Mesenteric fat pad (tissue), 1 donor: ENCODE data around the gene GNB2. TPM values are rescaled to one million over a fixed set of nuclear protein-coding genes. Genes with fewer than 3 reads are reported as not detected.
A peak's percentile ranks its signal among the peaks of the same experiment; 100 is the strongest.
"Not testable (repeated sequence)": the region's sequence is repeated elsewhere in the genome, so short reads cannot be mapped to it uniquely, and the experiment has no call there.

Experiments used
- DNase-seq: peaks from one replicate; pipeline ENCODE4 v3.0.0-alpha.2; 2020; ENCODE audit warnings: low spot score
- total RNA-seq: library from RNA; stranded (reverse); fragmentation: NEBNext Ultra II Directional; extraction: Animal tissue kit (Norgen Biotek cat#: 25700); gene quantifications from one replicate; pipeline ENCODE4 v1.2.1, GENCODE V29; 2021
- donor health status: DM: yes; HTN: yes; CAD: no.

GNB2 gene
- total RNA-seq, 1 donor from 2014 or later = 243 TPM

GRCh38 chr7:100694098-100694745, 20.7 kb downstream of the GNB2 start, which contains the start of gene GIGYF1:
TSS of gene GIGYF1 (minus strand) at chr7:100694250. CDS start at chr7:100688238, 6,012 bp downstream.
- peak; percentile 91 for DNase-seq

- no peak for DNase-seq
These were observed 22.6 kb downstream of the GNB2 start for GRCh38 chr7:100696123-100696521.

DNA sequence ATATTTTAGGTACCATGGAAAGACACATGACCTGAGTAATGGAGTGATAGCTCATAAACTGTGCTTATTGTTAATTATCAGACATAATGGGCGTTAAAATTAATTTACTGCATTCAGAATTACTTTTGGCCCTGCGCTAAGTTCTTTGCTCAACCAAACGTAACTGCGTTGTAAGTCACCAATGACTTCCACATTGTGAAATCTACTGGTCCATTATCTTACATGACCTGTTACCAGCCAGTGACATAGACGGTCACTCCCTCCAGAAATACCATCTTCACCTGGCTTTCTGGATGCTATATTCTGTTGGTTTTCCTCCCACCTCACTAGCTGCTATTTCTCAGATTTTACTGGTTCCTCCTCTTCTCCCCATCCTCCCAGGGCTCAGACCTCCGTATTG, 25.5 kb downstream of the GNB2 start:
- no peak for DNase-seq

DNA sequence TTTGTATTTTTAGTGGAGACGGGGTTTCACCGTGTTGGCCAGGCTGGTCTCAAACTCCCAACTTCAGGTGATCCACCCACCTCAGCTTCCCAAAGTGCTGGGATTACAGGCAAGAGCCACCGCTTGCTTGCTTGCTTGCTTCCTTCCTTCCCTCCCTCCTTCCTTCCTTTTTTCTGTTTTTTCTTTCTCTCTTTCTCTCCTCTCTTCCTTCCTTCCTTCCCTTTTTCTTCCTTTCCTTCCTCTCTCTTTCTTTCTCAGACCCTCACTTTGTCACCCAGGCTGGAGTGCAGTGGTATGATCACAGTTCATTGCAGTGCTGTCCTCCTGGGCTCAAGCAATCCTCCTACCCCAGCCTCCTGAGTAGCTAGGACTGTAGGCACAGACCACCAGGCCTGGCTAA, 27.5 kb downstream of the GNB2 start:
- DNase-seq = not testable (repeated sequence)

DNA sequence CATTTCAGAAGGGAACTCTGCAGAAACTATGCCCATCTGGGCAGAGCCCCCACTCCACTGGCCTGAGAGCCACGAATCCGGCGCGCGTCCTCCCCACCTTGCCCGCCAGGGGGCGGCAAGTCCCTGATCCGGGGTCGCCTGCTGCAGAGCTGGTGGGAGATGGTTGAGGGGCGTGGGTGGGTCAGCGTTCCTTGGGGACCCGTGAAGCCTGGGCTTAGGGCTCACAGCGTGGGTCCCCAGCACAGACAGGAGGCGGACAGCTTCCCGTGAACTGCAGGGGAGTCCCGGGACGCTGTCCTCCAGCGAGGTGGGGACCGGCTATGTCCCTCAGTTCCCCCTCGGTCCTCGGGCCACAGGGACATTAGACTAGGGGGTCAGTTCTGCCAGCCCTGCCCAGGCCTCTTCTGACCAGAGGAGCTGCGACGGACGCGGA, 31.8 kb downstream of the GNB2 start:
- peak; percentile 94 for DNase-seq

GRCh38 chr7:100705753-100706671, 32.5 kb downstream of the GNB2 start, which contains the start of gene POP7:
TSS of gene POP7 (plus strand) at chr7:100706121. CDS start at chr7:100706831, 710 bp downstream.
- peak; percentile 99 for DNase-seq

DNA sequence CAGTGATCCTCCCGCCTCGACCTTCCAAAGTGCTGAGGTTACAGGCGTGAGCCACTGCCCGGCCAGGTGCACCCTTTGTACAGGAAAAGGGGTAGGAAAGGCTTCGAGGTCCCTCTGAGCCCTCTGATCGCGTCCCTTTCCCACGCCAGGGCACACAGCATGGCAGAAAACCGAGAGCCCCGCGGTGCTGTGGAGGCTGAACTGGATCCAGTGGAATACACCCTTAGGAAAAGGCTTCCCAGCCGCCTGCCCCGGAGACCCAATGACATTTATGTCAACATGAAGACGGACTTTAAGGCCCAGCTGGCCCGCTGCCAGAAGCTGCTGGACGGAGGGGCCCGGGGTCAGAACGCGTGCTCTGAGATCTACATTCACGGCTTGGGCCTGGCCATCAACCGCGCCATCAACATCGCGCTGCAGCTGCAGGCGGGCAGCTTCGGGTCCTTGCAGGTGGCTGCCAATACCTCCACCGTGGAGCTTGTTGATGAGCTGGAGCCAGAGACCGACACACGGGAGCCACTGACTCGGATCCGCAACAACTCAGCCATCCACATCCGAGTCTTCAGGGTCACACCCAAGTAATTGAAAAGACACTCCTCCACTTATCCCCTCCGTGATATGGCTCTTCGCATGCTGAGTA, 33.3 kb downstream of the GNB2 start:
- no peak for DNase-seq

GRCh38 chr7:100708395-100708794, 34.9 kb downstream of the GNB2 start:
- no peak for DNase-seq

DNA sequence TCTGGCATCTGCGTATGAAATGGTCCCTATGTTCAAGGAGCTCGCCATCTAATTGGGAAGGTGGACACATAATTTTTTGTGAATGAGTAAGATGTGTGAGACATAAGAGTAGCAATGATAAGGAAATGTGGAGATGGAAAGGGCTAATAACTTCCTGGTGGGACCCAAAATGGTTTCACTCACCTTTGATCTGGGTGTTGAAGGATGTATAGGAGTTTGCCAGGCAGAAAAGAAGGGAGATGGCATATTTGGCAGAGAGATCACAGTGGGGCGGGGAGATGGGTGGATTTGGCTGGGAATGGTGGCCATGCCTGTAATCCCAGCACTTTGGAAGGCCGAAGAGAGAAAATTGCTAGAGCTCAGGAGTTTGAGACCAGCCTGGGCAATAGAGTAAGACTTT, 36.9 kb downstream of the GNB2 start:
- no peak for DNase-seq

DNA sequence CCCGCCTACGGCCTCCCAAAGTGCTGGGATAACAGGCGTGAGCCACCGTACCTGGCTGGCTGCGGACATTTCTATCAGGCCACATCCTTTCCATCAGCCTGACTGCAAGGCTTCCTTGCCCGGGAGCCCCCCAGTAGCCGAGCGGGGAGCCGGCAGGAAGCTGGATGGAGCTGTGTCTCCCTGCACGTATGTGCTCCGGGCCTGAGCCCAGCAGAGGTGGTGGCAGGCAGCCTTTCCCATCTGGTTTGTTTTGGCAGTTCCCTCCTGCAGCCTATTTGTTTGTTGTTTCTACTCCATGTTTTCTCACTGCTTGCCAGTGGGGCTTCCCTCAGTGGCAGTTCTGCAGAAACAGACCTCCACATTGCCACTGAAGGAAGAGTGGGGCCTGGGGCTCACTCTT, 37.8 kb downstream of the GNB2 start:
- DNase-seq = no peak

- no peak for DNase-seq
These were observed 41.2 kb downstream of the GNB2 start for GRCh38 chr7:100714725-100715124.

DNA sequence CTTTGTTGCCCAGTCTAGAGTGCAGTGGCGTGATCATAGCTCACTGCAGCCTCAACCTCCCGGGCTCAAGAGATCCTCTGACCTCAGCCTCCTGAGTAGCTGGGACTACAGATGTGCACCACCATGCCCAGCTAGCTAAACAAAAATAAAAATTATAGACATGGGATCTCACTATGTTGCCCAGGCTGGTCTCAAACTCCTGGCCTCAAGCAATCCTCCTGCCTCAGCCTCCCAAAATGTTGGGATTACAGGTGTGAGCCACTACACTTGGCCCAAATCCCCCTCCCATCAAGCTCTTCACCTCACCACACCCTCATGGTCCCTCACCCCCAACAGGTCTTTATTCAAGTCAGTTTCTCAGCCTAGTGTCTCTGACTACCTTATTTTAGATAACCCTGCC, 43.5 kb downstream of the GNB2 start:
- not testable (repeated sequence) for DNase-seq

DNA sequence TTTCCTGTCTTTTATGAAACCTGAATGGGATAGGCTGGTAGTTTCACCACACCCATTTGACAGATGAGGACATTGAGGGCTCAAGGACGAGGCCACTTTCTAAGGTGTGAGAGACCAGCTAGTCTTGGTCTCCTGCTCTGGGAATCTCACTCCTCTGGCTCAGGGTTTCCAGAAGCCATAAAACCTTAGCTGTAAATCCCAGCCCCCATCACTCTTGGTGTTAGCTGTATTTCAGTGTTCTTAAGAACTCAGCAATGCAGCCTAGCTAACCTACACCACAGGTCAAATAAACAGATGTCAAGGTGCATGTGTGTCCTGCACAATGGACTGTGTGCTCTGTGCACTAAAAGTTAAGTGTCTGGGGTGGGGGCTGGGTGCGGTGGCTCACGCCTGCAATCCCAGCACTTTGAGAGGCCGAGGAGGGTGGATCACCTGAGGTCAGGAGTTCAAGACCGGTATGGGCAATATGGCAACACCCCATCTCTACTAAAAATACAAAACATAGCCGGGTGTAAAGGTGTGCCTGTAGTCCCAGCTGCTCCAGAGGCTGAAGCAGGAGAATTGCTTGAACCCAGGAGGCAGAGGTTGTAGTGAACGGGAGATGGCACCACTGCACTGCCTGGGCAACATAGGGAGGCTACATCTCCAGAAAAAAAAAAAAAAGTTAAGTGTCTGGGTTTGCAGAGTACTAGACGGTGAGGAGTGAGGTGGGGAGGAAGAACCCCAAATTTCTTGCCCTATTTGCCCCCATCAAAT, 46.2 kb downstream of the GNB2 start:
- no peak for DNase-seq

DNA sequence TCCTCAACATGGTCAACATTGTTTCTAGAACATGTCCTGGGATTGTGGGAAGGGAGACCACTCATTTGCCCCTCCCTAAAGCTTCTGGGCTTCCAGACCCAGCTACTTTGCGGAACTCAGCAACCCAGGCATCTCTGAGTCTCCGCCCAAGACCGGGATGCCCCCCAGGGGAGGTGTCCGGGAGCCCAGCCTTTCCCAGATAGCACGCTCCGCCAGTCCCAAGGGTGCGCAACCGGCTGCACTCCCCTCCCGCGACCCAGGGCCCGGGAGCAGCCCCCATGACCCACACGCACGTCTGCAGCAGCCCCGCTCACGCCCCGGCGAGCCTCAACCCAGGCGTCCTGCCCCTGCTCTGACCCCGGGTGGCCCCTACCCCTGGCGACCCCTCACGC, 46.7 kb downstream of the GNB2 start, which contains the start of gene EPO:
Gene EPO (plus strand): TSS at position 190 of the 392 bp plus-strand sequence. CDS start 513 bp downstream, outside the sequence.
- DNase-seq = no peak

DNA sequence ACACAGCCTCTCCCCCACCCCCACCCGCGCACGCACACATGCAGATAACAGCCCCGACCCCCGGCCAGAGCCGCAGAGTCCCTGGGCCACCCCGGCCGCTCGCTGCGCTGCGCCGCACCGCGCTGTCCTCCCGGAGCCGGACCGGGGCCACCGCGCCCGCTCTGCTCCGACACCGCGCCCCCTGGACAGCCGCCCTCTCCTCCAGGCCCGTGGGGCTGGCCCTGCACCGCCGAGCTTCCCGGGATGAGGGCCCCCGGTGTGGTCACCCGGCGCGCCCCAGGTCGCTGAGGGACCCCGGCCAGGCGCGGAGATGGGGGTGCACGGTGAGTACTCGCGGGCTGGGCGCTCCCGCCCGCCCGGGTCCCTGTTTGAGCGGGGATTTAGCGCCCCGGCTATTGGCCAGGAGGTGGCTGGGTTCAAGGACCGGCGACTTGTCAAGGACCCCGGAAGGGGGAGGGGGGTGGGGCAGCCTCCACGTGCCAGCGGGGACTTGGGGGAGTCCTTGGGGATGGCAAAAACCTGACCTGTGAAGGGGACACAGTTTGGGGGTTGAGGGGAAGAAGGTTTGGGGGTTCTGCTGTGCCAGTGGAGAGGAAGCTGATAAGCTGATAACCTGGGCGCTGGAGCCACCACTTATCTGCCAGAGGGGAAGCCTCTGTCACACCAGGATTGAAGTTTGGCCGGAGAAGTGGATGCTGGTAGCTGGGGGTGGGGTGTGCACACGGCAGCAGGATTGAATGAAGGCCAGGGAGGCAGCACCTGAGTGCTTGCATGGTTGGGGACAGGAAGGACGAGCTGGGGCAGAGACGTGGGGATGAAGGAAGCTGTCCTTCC, 47.3 kb downstream of the GNB2 start:
- DNase-seq = no peak

DNA sequence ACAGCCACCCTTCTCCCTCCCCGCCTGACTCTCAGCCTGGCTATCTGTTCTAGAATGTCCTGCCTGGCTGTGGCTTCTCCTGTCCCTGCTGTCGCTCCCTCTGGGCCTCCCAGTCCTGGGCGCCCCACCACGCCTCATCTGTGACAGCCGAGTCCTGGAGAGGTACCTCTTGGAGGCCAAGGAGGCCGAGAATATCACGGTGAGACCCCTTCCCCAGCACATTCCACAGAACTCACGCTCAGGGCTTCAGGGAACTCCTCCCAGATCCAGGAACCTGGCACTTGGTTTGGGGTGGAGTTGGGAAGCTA, 47.9 kb downstream of the GNB2 start:
- no peak for DNase-seq

DNA sequence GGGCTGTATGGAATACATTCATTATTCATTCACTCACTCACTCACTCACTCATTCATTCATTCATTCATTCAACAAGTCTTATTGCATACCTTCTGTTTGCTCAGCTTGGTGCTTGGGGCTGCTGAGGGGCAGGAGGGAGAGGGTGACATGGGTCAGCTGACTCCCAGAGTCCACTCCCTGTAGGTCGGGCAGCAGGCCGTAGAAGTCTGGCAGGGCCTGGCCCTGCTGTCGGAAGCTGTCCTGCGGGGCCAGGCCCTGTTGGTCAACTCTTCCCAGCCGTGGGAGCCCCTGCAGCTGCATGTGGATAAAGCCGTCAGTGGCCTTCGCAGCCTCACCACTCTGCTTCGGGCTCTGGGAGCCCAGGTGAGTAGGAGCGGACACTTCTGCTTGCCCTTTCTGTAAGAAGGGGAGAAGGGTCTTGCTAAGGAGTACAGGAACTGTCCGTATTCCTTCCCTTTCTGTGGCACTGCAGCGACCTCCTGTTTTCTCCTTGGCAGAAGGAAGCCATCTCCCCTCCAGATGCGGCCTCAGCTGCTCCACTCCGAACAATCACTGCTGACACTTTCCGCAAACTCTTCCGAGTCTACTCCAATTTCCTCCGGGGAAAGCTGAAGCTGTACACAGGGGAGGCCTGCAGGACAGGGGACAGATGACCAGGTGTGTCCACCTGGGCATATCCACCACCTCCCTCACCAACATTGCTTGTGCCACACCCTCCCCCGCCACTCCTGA, 49.1 kb downstream of the GNB2 start:
- no peak for DNase-seq

DNA sequence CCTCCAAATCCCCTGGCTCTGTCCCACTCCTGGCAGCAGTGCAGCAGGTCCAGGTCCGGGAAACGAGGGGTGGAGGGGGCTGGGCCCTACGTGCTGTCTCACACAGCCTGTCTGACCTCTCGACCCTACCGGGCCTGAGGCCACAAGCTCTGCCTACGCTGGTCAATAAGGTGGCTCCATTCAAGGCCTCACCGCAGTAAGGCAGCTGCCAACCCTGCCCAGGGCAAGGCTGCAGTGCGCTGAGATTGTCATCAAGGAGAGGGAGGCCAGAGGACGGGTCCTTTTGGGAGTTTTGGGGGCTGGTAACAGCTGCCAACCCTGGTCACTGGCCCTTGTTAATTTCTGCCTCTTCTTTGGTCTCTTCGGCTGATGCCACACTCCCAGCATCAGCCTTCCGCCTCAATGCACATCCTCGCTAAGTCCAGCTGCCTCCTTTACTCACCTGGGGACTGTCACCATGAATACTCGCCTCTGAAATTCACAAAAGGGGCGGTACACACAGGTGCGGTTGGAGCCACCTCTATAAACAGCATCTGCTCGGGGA, 50.3 kb downstream of the GNB2 start:
- DNase-seq = no peak

- not testable (repeated sequence) for DNase-seq
These were observed 50.8 kb downstream of the GNB2 start for GRCh38 chr7:100724364-100724763.
